ENCODE measurements around the gene STX16.

DNA sequence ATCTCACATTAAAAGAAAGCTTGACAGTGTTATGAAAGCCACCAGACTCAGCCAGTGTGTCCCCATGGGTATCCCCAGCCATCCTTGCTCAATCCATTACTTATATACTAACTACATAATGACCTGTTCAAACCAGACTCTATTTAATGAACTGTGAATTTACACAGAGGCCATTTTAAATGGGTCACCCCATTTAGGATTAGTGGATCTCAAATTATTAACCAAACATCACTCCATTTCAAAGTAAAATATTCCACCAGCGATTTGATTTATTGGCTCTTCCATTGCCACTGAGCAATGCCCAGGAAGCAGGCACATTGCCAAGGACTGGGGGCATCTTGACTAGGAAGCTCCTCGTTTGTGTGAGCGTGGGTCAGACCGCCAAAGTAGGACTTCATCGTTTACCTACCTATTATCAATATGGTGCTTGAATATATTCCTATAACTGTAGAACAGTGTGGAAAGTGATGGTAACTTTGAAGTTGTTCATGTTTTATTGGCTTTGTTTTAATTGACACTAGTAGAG is 26.1 kb downstream of the STX16 start:
- TF ChIP-seq POLR2A (IDR thresholded peaks at IDR 0.05; ENCODE audit: low read depth, low read length) (no peak), POLR2AphosphoS5 (IDR thresholded peaks at IDR 0.05; ENCODE audit: low read depth, low read length) (no peak), TAF1 (IDR thresholded peaks at IDR 0.05; ENCODE audit: borderline replicate concordance, low read depth, low read length) (no peak)

Measured in GM12892 (cell line).